HG02840 (cell line): ENCODE measurements around the gene RAB6B.

Experiments used
- ATAC-seq: cut with Tn5 transposase; IDR thresholded peaks from one replicate; pipeline ENCODE4 v1.9.1; 2021; ENCODE audit warnings: mild to moderate bottlenecking, moderate library complexity, moderate number of reproducible peaks; ENCODE audit not compliant: unreplicated experiment, low FRiP score

Gene RAB6B

GRCh38 chr3:133896002-133896761 lies 500 bp upstream of the RAB6B start:
- no peak for ATAC-seq

DNA sequence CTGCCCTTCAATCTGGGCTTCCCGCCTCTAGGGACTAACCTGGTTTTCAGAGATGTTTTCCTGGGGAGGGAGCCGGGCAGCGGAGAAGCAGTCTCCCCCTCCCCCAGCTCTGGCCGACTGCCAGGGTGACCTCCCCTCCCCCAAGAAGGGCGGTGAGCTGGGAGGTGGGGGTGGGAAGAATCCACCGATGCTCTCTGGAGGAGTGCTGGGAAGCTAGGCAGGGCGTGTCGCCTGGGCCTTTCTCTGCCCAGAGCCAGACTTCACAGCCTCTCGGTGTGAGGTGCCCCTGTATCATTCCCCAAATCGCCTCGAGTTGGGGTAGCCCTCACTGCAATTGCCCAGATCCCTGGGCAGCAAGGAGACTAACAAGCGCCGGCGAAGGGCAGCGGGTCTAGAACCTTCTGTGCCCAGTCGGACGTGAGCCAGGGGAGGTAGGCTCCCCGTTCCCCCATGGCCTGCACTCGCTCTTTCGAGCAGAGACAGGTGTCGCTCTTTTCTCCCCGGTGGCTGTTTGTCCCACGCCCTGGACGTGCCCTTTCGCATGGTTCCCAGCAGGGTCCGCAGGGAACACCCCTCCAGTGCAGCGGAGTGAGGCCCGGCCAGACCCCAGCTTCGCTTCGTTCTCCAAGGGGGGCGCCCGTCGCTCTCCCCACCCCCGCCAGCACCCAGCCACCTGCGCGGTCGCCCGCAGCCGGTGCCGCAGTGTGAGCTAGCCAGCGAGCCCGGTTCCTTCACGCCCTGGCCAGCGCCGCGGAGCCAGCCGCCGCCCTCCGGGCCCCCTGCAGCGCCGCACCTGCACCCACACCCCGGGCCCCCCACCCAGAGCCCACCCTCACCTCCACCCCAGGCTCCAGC lies 1.1 kb downstream of the RAB6B start:
- ATAC-seq = no peak

- ATAC-seq = no peak
These were observed 1.9 kb downstream of the RAB6B start for GRCh38 chr3:133893683-133894352.

- no peak for ATAC-seq
These were observed 3.0 kb downstream of the RAB6B start for GRCh38 chr3:133892541-133893231.

DNA sequence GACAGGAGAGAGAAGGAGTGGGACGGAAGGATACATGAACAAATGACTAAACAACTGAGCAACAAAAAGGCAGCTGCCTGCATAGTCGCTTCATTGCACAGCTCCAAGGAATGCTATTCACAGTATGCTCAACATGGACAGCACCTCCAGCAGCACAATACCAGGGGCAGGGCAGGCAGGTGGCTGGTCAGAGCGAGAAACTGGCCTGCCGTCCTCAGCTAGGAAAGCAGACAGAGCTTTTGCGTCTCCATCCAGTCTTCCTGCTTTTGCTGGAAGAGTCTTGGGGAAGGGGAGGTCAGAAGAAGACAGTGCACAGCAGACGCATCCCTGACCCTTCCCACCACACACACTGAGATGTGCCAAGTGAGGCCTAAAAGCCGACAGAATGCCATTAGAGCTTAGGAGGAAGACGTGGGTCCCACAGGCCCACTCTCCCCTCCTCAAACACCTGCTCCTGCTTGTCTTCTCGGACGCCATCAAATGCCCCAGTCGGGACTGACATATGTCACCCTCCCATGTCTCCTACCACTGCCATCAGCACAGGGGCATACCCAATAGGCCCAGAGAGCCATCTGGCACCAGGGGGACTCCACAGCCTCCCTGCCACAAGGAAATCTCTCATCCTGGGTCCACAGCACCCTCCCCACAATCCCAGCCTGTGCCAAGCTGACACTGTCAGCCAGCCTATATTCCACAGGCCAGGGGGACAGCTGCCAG lies 3.9 kb downstream of the RAB6B start:
- ATAC-seq = no peak

- no peak for ATAC-seq
These were observed 4.6 kb downstream of the RAB6B start for GRCh38 chr3:133890972-133891644.

GRCh38 chr3:133890037-133890436 lies 5.6 kb downstream of the RAB6B start:
- no peak for ATAC-seq

- ATAC-seq = no peak
These were observed 6.8 kb downstream of the RAB6B start for GRCh38 chr3:133888726-133889340.

DNA sequence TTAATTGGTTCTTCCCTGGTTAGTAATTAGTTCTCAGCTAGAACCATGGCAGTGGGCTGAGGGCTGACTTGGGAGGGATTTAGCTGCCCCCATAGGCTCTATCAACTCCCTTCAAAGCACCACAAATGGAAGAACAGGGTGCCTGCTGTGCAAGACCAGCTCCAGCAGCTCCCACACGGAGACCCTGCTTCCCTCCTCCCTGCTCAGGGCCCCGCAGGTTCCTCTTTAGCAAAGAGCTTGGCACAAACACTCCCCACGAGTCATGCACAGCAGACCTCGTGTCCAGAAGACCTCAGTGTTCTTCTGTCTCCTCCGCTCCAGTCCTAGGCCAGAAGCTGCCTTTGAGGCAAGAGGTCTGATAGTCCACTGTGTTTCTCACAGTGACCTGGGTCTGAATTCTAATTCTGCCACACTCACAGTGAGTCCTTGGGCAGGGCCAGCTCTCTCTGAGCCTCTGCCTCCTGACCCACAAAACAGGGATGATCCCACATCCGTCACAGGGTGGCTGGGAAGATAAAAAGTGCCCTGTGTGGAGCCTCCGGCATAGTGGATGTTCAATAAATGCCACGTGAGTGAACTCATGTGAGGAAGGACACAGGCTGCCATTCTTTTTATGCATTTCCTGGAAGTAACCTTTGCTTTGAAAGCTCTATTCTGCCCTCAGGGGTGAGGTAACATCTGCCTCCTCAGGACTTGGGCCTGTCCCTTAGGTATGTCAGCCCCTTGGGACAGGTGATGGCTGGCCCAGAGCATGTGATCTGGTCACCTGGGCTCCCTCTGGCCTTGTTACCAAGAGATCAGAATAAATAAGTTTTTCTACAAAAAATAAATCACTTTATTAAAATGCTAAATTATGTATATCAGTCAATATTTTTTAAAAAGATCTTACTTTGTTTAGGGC lies 7.6 kb downstream of the RAB6B start:
- ATAC-seq = no peak

DNA sequence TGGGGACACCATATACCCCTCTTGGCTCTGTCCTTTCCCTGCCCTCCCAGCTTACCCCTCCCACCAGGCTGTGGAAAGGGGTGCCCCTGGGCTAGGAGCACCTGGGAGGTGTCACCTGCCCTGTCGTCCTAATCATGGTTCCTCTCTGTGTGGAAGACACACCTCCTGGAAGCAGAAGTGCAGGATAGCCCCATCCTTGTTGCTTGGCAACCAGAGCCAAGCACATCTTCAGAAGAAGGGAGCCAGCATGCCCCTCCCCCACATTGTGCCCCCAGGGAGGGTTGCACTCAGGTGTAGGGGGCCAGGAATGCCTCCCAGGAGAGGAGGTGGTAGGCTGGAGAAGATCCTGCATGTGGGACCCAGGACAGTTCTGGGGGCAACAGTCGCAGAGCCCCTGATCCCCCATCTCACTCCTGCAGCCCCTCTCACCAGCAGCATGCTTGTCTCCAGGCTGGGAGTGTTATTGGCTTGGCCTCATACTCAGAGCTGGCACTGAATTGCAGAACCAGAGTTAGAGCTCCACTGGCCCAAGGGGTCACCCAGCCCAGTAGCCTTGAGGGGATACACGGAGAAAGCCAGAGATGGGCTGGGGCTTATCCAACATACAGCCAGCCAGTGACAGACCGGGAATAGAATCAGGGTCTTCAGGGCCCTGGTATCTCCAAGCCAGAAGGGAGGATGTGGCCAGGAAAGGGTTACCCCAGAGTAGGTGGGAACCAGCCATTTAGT lies 8.4 kb downstream of the RAB6B start:
- ATAC-seq = no peak

- no peak for ATAC-seq
These were observed 9.5 kb downstream of the RAB6B start for GRCh38 chr3:133886031-133886722.

DNA sequence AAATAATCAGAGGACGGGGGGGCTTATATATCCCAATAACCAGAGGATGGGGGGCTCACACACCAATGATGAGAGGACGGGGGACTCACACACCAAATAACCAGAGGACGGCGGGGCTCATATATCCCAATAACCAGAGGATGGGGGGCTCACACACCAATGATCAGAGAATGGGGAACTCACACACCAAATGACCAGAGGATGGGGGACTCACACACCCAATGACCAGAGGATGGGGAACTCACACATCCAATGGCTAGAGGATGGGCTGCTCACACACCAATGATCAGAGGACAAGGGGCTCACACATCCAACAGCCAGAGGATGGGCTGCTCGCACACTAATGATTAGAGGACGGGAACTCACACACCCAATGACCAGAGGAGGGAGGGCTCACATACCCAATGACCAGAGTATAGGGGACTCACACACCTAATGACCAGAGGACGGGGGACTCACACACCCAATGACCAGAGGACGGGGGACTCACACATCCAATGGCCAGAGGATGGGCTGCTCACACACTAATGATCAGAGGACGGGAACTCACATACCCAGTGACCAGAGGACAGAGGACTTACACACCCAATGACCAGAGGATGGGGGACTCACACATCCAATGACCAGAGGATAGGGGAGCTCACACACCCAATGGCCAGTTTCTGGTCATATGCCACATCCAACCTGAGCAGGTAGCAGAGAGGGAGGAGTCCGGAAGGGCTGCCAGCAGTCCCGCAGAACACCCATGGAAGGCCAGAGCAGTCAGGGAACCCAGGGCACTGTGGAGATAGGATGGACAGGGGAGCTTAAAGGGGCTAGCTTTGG lies 10.6 kb downstream of the RAB6B start:
- ATAC-seq = no peak

DNA sequence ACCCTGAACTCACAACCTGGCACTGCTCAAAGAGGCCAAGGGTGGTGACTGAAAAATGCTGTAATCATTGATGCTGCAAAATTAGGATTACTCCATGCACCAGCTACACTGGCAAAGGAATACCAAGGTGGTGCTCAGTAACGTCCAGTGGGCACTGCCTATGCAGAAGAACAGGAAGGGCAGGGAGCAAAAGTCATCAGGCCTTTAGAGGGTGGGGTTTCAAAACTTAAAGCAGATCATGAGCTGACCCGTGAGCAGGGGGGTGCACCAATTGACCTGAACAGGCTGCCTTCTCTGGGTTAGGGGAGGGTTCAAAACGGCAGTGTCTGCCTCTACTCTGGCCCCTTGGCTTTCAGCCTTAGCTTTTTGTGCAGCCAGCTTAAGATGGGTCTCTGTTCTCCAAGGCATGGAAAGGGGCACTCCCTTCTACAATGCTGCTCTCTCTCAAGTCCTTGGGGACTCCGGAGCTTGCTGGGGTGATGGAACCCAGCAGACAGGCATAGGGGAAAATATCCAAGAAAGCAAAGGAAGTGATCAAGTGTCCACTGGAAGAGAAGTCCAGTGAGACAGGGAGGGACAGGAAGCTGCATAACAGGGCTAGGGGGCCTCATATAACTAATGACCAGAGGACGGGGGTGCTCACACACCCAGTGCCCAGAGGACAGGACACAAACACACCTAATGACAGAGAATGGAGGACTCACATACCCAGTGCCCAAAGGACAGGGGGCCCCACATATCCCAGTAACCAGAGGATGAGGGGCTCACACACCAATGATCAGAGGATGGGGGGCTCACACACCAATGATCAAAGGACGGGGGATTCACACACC lies 11.4 kb downstream of the RAB6B start:
- no peak for ATAC-seq

DNA sequence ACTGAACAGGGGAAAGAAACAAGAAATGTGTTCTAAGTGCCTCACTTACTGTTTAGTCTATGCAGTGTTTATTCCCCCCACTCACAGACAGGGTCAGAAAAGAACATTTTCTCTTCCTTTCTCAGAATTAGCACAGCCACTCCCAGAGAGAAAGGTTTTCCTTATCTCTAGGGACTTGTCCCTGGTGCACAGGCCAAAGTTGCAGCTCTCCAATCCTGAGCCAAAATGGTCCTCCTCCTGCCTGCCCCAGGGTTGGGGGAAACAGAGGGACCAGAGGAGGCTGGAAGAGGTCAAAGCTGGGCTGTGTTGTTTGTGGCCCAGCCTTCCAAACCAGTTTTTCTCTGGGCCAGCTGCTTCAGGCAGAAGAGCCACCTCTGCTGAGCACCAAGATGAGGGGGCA lies 12.0 kb downstream of the RAB6B start:
- no peak for ATAC-seq

- ATAC-seq = no peak
These were observed 12.6 kb downstream of the RAB6B start for GRCh38 chr3:133882986-133883586.
